Endothelial cell (in vitro differentiated cells): ENCODE data around the gene SHISA3. TPM values are rescaled to one million over a fixed set of nuclear protein-coding genes. Genes with fewer than 3 reads are reported as not detected.

Source experiments
- DNase-seq: peaks from one replicate; pipeline ENCODE4 v3.0.0; 2021; ENCODE audit warnings: low spot score
- H3K27ac Mint-ChIP-seq: one replicate; pipeline ENCODE4 v1.8.0; 2021; ENCODE audit warnings: mixed read lengths, inconsistent platforms; ENCODE audit not compliant: unreplicated experiment
- H3K27me3 Mint-ChIP-seq: one replicate; pipeline ENCODE4 v1.8.0; 2021; ENCODE audit warnings: mild to moderate bottlenecking, moderate library complexity, mixed read lengths, inconsistent platforms; ENCODE audit not compliant: unreplicated experiment
- H3K36me3 Mint-ChIP-seq: one replicate; pipeline ENCODE4 v1.8.0; 2021; ENCODE audit warnings: mild to moderate bottlenecking, low read depth, mixed read lengths, inconsistent platforms; ENCODE audit not compliant: unreplicated experiment
- H3K4me1 Mint-ChIP-seq: one replicate; pipeline ENCODE4 v1.8.0; 2021; ENCODE audit warnings: mild to moderate bottlenecking, mixed read lengths, inconsistent platforms; ENCODE audit not compliant: unreplicated experiment
- H3K4me3 Mint-ChIP-seq: one replicate; pipeline ENCODE4 v1.8.0; 2021; ENCODE audit warnings: mild to moderate bottlenecking, mixed read lengths, inconsistent platforms; ENCODE audit not compliant: unreplicated experiment
- H3K9me3 Mint-ChIP-seq: one replicate; pipeline ENCODE4 v1.8.0; 2021; ENCODE audit warnings: mixed read lengths, inconsistent platforms; ENCODE audit not compliant: unreplicated experiment
- CTCF ChIP-seq: fragments of 200-600 bp; sonication (generic); IDR thresholded peaks from one replicate; pipeline ENCODE4 v1.5.0; 2021; ENCODE audit warnings: antibody characterized with exemption; ENCODE audit not compliant: unreplicated experiment
- total RNA-seq: library from RNA; stranded (reverse); fragmentation: NEBNext Ultra II Directional; extraction: Animal tissue kit (Norgen Biotek cat#: 25700); gene quantifications from one replicate; pipeline ENCODE4 v1.2.1, GENCODE V29; 2021; ENCODE audit not compliant: unreplicated experiment

SHISA3 gene
- total RNA-seq, 1 donor from 2014 or later, result 0.36 TPM

- H3K4me1 Mint-ChIP-seq, result peaks cover 13% of the 10 kb centered on the region
- no peak overlapping the region for H3K27ac Mint-ChIP-seq
- no peak for TF ChIP-seq CTCF
- H3K9me3 Mint-ChIP-seq, result no peaks in the 10 kb centered on the region
- no peaks in the 10 kb centered on the region for H3K36me3 Mint-ChIP-seq
- H3K4me3 Mint-ChIP-seq, result no peak overlapping the region
- no peak for DNase-seq
- H3K27me3 Mint-ChIP-seq, result peaks cover 5% of the 10 kb centered on the region
Observed at GRCh38 chr4:42410446-42410845, 13.2 kb downstream of the SHISA3 start.

GRCh38 chr4:42411803-42412202 lies 14.5 kb downstream of the SHISA3 start:
- DNase-seq, result no peak
- TF ChIP-seq CTCF, result no peak
- no peaks in the 10 kb centered on the region for H3K36me3 Mint-ChIP-seq
- peaks cover 5% of the 10 kb centered on the region for H3K27me3 Mint-ChIP-seq
- no peaks in the 10 kb centered on the region for H3K9me3 Mint-ChIP-seq
- H3K4me3 Mint-ChIP-seq, result no peak overlapping the region
- peaks cover 13% of the 10 kb centered on the region for H3K4me1 Mint-ChIP-seq
- no peak overlapping the region for H3K27ac Mint-ChIP-seq

- no peak for DNase-seq
- Mint-ChIP-seq H3K4me1 (peaks cover 13% of the 10 kb centered on the region), H3K4me3 (no peak overlapping the region), H3K27ac (no peak overlapping the region), H3K36me3 (no peaks in the 10 kb centered on the region), H3K27me3 (peaks cover 5% of the 10 kb centered on the region), H3K9me3 (no peaks in the 10 kb centered on the region)
- no peak for TF ChIP-seq CTCF
Observed at GRCh38 chr4:42412251-42412650, 15.0 kb downstream of the SHISA3 start.

- Mint-ChIP-seq H3K4me1 (peaks cover 12% of the 10 kb centered on the region), H3K27ac (no peak overlapping the region), H3K4me3 (no peak overlapping the region), H3K27me3 (peaks cover 7% of the 10 kb centered on the region), H3K36me3 (no peaks in the 10 kb centered on the region), H3K9me3 (no peaks in the 10 kb centered on the region)
- DNase-seq, result no peak
- no peak for TF ChIP-seq CTCF
Observed at GRCh38 chr4:42415281-42415680, 18.0 kb downstream of the SHISA3 start.

GRCh38 chr4:42416017-42416416 lies 18.7 kb downstream of the SHISA3 start:
- Mint-ChIP-seq H3K36me3 (peaks cover under 1% of the 10 kb centered on the region), H3K4me3 (no peak overlapping the region), H3K4me1 (peaks cover 7% of the 10 kb centered on the region), H3K9me3 (no peaks in the 10 kb centered on the region), H3K27ac (no peak overlapping the region), H3K27me3 (peaks cover 6% of the 10 kb centered on the region)
- no peak for DNase-seq
- no peak for TF ChIP-seq CTCF
